HepG2 (cell line): ENCODE measurements around the gene DPH3. TPM values are rescaled to one million over a fixed set of nuclear protein-coding genes. Genes with fewer than 3 reads are reported as not detected.

ENCODE experiments used
- ATF7 ChIP-seq, 2 experiments: fragments of 450-650 bp in 1 of 2; sonication (generic) in 1 of 2; formaldehyde crosslinking in 1 of 2; IDR thresholded peaks; 2 replicates each; pipeline versions ENCODE4 v1.4.0 to v1.6.1; 2016 to 2020; ENCODE audit warnings: antibody characterized with exemption in 1 of 2, mild to moderate bottlenecking in 1 of 2, missing genetic modification reagents in 1 of 2
- CBX1 ChIP-seq: IDR thresholded peaks from one replicate; pipeline ENCODE4 v1.6.1; 2016; ENCODE audit warnings: antibody characterized with exemption, low read depth
- HIC2 ChIP-seq: sonication (generic); formaldehyde crosslinking; IDR thresholded peaks from 2 replicates; pipeline ENCODE4 v1.9.0; 2022; ENCODE audit warnings: low read depth, missing genetic modification reagents
- HOXA9 ChIP-seq: sonication (generic); formaldehyde crosslinking; IDR thresholded peaks from 2 replicates; pipeline ENCODE4 v1.8.1; 2022; ENCODE audit warnings: missing genetic modification reagents, mild to moderate bottlenecking, moderate library complexity, borderline replicate concordance
- IRF1 ChIP-seq: sonication (generic); formaldehyde crosslinking; IDR thresholded peaks from 2 replicates; pipeline ENCODE4 v1.4.0; 2020; ENCODE audit warnings: low read depth, mild to moderate bottlenecking, missing genetic modification reagents
- JARID2 ChIP-seq: sonication (generic); formaldehyde crosslinking; IDR thresholded peaks from 2 replicates; pipeline ENCODE4 v1.8.1; 2023; ENCODE audit warnings: missing genetic modification reagents, inconsistent platforms; ENCODE audit not compliant: insufficient replicate concordance
- KDM4B ChIP-seq: sonication (generic); formaldehyde crosslinking; IDR thresholded peaks from 2 replicates; pipeline ENCODE4 v1.4.0; 2020; ENCODE audit warnings: missing genetic modification reagents
- MAFK ChIP-seq, 2 experiments: IDR thresholded peaks in 1 of 2; conservative IDR thresholded peaks in 1 of 2; 2 replicates each; pipeline ENCODE4 v1.6.1; 2011; ENCODE audit warnings: improper control_type of control experiment in 2 of 2, low read length in 2 of 2
- MTF1 ChIP-seq: sonication (generic); formaldehyde crosslinking; IDR thresholded peaks from 2 replicates; pipeline ENCODE4 v1.5.0; 2020; ENCODE audit warnings: missing genetic modification reagents
- PCBP2 ChIP-seq: fragments of 200-400 bp; formaldehyde crosslinking; optimal IDR thresholded peaks from 2 replicates; pipeline ENCODE3; 2018; ENCODE audit warnings: low read length, low read depth; ENCODE audit not compliant: poor library complexity, severe bottlenecking
- PHF21A ChIP-seq: sonication (generic); formaldehyde crosslinking; IDR thresholded peaks from 2 replicates; pipeline ENCODE4 v1.5.0; 2020; ENCODE audit warnings: mild to moderate bottlenecking, missing genetic modification reagents
- PPARG ChIP-seq: conservative IDR thresholded peaks from 2 replicates; pipeline ENCODE4 v1.6.1; 2016; ENCODE audit warnings: missing biosample characterization, missing genetic modification reagents
- RARA ChIP-seq: IDR thresholded peaks from 2 replicates; pipeline ENCODE4 v1.6.1; 2016; ENCODE audit warnings: missing genetic modification reagents, missing compliant biosample characterization
- REXO4 ChIP-seq: sonication (generic); formaldehyde crosslinking; IDR thresholded peaks from 2 replicates; pipeline ENCODE4 v1.8.0; 2022; ENCODE audit warnings: missing genetic modification reagents, mild to moderate bottlenecking, borderline replicate concordance
- SOX13 ChIP-seq, 3 experiments: fragments of 450-650 bp in 1 of 3; sonication (generic) in 1 of 3; formaldehyde crosslinking in 1 of 3; IDR thresholded peaks in 2 of 3; conservative IDR thresholded peaks in 1 of 3; 2 replicates each; pipeline versions ENCODE4 v1.5.0 to v1.6.1; 2016 to 2020; ENCODE audit warnings: antibody characterized with exemption in 1 of 3, mild to moderate bottlenecking in 1 of 3, missing compliant biosample characterization in 1 of 3, missing genetic modification reagents in 1 of 3, moderate library complexity in 1 of 3
- THAP11 ChIP-seq: IDR thresholded peaks from 2 replicates; pipeline ENCODE4 v1.6.1; 2016; ENCODE audit warnings: missing biosample characterization, missing genetic modification reagents
- THRA ChIP-seq: sonication (generic); formaldehyde crosslinking; IDR thresholded peaks from 2 replicates; pipeline ENCODE4 v1.4.0; 2020; ENCODE audit warnings: missing genetic modification reagents, borderline replicate concordance
- ZFP37 ChIP-seq: sonication (generic); formaldehyde crosslinking; IDR thresholded peaks from 2 replicates; pipeline ENCODE4 v1.4.0; 2020; ENCODE audit warnings: missing genetic modification reagents, borderline replicate concordance
- ZNF232 ChIP-seq: sonication (generic); formaldehyde crosslinking; IDR thresholded peaks from 2 replicates; pipeline ENCODE4 v1.4.0; 2020; ENCODE audit warnings: missing genetic modification reagents, borderline replicate concordance
- ZNF317 ChIP-seq: sonication (generic); formaldehyde crosslinking; IDR thresholded peaks from 2 replicates; pipeline ENCODE4 v1.5.0; 2020; ENCODE audit warnings: mild to moderate bottlenecking, missing genetic modification reagents
- ZNF326 ChIP-seq: sonication (generic); formaldehyde crosslinking; IDR thresholded peaks from 2 replicates; pipeline ENCODE4 v1.4.0; 2020; ENCODE audit warnings: missing genetic modification reagents, borderline replicate concordance
- ZNF451 ChIP-seq: sonication (generic); formaldehyde crosslinking; IDR thresholded peaks from 2 replicates; pipeline ENCODE4 v1.5.0; 2020; ENCODE audit warnings: mild to moderate bottlenecking, missing genetic modification reagents
- ZNF570 ChIP-seq: sonication (generic); formaldehyde crosslinking; IDR thresholded peaks from 2 replicates; pipeline ENCODE4 v1.4.0; 2020; ENCODE audit warnings: mild to moderate bottlenecking, missing genetic modification reagents, borderline replicate concordance
- ZSCAN12 ChIP-seq: sonication (generic); formaldehyde crosslinking; IDR thresholded peaks from 2 replicates; pipeline ENCODE4 v1.9.0; 2021; ENCODE audit warnings: mild to moderate bottlenecking, missing genetic modification reagents
- polyA plus RNA-seq, 8 experiments: library from polyadenylated mRNA; depleted of rRNA in 3 of 8; stranded (reverse) in 7 of 8; unstranded in 1 of 8; fragments of >200 nt; fragmentation: Illumina TruSeq in 4 of 8; extraction: Trizol in 4 of 8; gene quantifications; 2 replicates each; pipeline versions ENCODE4 v1.2.1 to v1.2.3, GENCODE V29; 2011 to 2016; ENCODE audit warnings: low read depth in 4 of 8, missing spikeins in 1 of 8, mixed read lengths in 1 of 8; ENCODE audit not compliant: insufficient read depth in 1 of 8
- total RNA-seq, 5 experiments: library from RNA; depleted of rRNA; stranded (reverse); fragments of >200 nt; fragmentation: Illumina TruSeq; extraction: Trizol; gene quantifications; 2 replicates each; pipeline ENCODE4 v1.2.3, GENCODE V29; 2016; ENCODE audit warnings: low read depth in 1 of 5
- TF ChIP-seq, protein P1 (sequence below): IDR thresholded peaks from 2 replicates; pipeline ENCODE4 v1.6.1; 2018; ENCODE audit warnings: missing genetic modification reagents, mild to moderate bottlenecking, missing compliant biosample characterization

DPH3 gene
- total and polyA plus RNA-seq, 2 of the 13 experiments (the other 11 are each of a cell fraction or from before 2014, with no cell fraction given), result 18.3 to 21.6 TPM

DNA sequence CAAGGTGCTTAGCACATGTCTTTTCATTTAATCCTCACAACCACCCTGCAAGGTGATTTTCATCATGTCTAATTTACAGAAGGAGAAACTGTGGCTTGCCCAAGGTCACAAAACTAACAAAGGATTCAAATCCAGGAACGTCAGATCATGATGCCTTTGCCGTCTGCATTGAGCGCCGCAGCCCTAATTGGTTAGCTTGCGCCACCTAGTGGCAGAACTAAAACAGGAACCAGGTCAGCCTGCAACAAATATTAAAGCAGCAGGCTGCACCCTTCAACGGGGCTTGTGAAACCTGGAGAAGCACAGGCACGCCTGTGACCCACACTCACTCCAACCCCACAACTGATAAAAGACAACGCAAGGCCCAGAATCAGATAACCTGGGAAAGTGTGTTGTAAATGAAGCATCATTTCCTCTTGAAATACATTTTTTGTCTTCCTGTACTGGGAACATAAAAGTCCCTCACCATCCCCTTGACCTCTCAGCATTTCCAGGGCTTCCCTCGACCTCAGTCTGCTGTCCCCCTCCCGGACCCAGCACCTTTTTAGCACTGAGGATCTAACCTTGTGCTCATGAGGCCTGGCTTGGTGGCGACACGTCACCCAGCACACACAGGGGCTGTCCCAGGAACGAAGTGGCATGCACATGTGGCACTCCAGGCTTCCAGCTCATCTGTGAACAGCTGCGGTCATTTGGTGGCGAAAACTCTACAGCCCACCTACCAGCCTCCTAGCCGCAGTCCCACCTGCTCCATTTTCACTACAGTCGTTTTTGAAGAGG, 17.3 kb downstream of the DPH3 start (continued):
- TF ChIP-seq HIC2 (CRISPR knock-in tag) (no peak), ZNF232 (no peak; the same call in 1 of the 2 replicates), THAP11 (CRISPR knock-in tag) (peak; percentile 39; the same call in 1 of the 2 replicates), ATF7 (IDR thresholded peaks at IDR 0.05) (no peak), ATF7 (CRISPR knock-in tag; IDR thresholded peaks at IDR 0.05) (no peak), CBX1 (no peak), HOXA9 (no peak), PCBP2 (no peak), ZNF326 (CRISPR knock-in tag) (no peak), ZNF451 (CRISPR knock-in tag) (no peak), ZFP37 (no peak), THRA (CRISPR knock-in tag) (no peak), IRF1 (CRISPR knock-in tag) (no peak), MAFK (conservative IDR thresholded peaks at IDR 0.05 in 1 of 2, IDR thresholded peaks at IDR 0.05 in 1 of 2; ENCODE audit: low read length in 2 of 2) (no peak), ZSCAN12 (CRISPR knock-in tag) (no peak), ZNF570 (CRISPR knock-in tag) (no peak), PHF21A (CRISPR knock-in tag) (no peak), JARID2 (no peak), KDM4B (CRISPR knock-in tag) (no peak), PPARG (CRISPR knock-in tag) (no peak), MTF1 (CRISPR knock-in tag) (no peak), SOX13 (IDR thresholded peaks at IDR 0.05) (no peak), SOX13 (CRISPR knock-in tag; conservative IDR thresholded peaks at IDR 0.05 in 1 of 2, IDR thresholded peaks at IDR 0.05 in 1 of 2) (peak in 1 of 2 experiments; percentile 13; a peak in 1 of 4 replicates), ZNF317 (CRISPR knock-in tag) (no peak), REXO4 (no peak), RARA (CRISPR knock-in tag) (no peak)
- TF ChIP-seq, protein P1, sequence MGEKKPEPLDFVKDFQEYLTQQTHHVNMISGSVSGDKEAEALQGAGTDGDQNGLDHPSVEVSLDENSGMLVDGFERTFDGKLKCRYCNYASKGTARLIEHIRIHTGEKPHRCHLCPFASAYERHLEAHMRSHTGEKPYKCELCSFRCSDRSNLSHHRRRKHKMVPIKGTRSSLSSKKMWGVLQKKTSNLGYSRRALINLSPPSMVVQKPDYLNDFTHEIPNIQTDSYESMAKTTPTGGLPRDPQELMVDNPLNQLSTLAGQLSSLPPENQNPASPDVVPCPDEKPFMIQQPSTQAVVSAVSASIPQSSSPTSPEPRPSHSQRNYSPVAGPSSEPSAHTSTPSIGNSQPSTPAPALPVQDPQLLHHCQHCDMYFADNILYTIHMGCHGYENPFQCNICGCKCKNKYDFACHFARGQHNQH (CRISPR knock-in tag), result peak; percentile 68; the same call in 1 of the 2 replicates
